Kidney epithelial cell (primary cell): Measurements from ENCODE around the gene RALY. TPM values are rescaled to one million over a fixed set of nuclear protein-coding genes. Genes with fewer than 3 reads are reported as not detected.
"Not testable (repeated sequence)": the region's sequence is repeated elsewhere in the genome, so short reads cannot be mapped to it uniquely, and the experiment has no call there.

ENCODE experiments used
- DNase-seq: peaks from one replicate; pipeline ENCODE4 v3.0.0-alpha.2; 2010; ENCODE audit warnings: low read depth
- H3K27me3 ChIP-seq: 2 replicates; pipeline ENCODE4 v1.6.0; 2011; ENCODE audit warnings: low read length; ENCODE audit not compliant: control insufficient read depth, insufficient read depth
- H3K36me3 ChIP-seq: 2 replicates; pipeline ENCODE4 v1.5.1; 2011; ENCODE audit warnings: low read length; ENCODE audit not compliant: control insufficient read depth, insufficient read depth
- H3K4me3 ChIP-seq: 2 replicates; pipeline ENCODE4 v1.5.1; 2011; ENCODE audit warnings: low read depth, mild to moderate bottlenecking, control low read depth, low read length
- CTCF ChIP-seq: IDR thresholded peaks from 2 replicates; pipeline ENCODE4 v1.5.1; 2011; ENCODE audit warnings: mild to moderate bottlenecking, moderate library complexity, low read length, control low read depth, inconsistent platforms; ENCODE audit not compliant: insufficient read depth, poor library complexity, severe bottlenecking
- total RNA-seq: library from RNA; depleted of rRNA; stranded (reverse); fragments of >200 nt; gene quantifications from 2 replicates; pipeline ENCODE4 v1.2.3, GENCODE V29; 2015

Gene RALY
- total RNA-seq, 1 donor from 2014 or later: 138 TPM

GRCh38 chr20:34129518-34130162 is 135.9 kb downstream of the RALY start:
- Histone ChIP-seq H3K27me3 (no peaks in the 10 kb centered on the region), H3K36me3 (no peaks in the 10 kb centered on the region), H3K4me3 (no peak overlapping the region)
- DNase-seq: no peak
- TF ChIP-seq CTCF: peak; percentile 69

GRCh38 chr20:34131491-34131890 is 137.8 kb downstream of the RALY start:
- H3K36me3 ChIP-seq: no peaks in the 10 kb centered on the region
- H3K27me3 ChIP-seq: no peaks in the 10 kb centered on the region
- DNase-seq: no peak
- no peak for TF ChIP-seq CTCF
- H3K4me3 ChIP-seq: no peak overlapping the region

GRCh38 chr20:34132491-34132890 is 138.8 kb downstream of the RALY start:
- H3K4me3 ChIP-seq, H3K27me3 ChIP-seq, H3K36me3 ChIP-seq, DNase-seq: not testable (repeated sequence)

GRCh38 chr20:34132943-34133342 is 139.2 kb downstream of the RALY start:
- H3K4me3 ChIP-seq, H3K36me3 ChIP-seq, DNase-seq, H3K27me3 ChIP-seq: not testable (repeated sequence)

- not testable (repeated sequence) for DNase-seq, H3K27me3 ChIP-seq, H3K36me3 ChIP-seq, H3K4me3 ChIP-seq
These were observed 139.7 kb downstream of the RALY start for GRCh38 chr20:34133365-34133860.

Other genes starting within 250 kb of the RALY start
- gene CHMP4B, start 182.6 kb upstream of the RALY start, total RNA-seq: 59.2 and 65.7 TPM in 2 replicates
- gene EIF2S2, start 118.3 kb downstream of the RALY start, total RNA-seq: 118 and 132 TPM in 2 replicates
- gene ASIP, start 247.5 kb downstream of the RALY start, total RNA-seq: not detected in 2 replicates